Gastrocnemius medialis (tissue), 4 donors: Measurements from ENCODE around the gene RERE. TPM values are rescaled to one million over a fixed set of nuclear protein-coding genes. Genes with fewer than 3 reads are reported as not detected.

Source experiments
- ATAC-seq, 2 donors: fragments of 150-250 bp; one replicate each; pipeline ENCODE4 v1.9.1; 2016
- DNase-seq, 2 donors: peaks; one replicate each; pipeline ENCODE4 v3.0.0-alpha.2; 2019
- H3K27ac ChIP-seq, 4 donors: fragments of 200-600 bp; sonication (generic); 1 replicate in 1 of 4; 2 replicates in 3 of 4; pipeline ENCODE4 v1.5.1; 2016 to 2018; ENCODE audit warnings: mild to moderate bottlenecking in 2 of 4, moderate library complexity in 1 of 4
- H3K27me3 ChIP-seq, 3 donors: fragments of 200-600 bp; sonication (generic) in 2 of 3; 1 replicate in 1 of 3; 2 replicates in 2 of 3; pipeline versions ENCODE4 v1.5.1 to v1.6.0; 2016 to 2019; ENCODE audit warnings: mild to moderate bottlenecking in 1 of 3, moderate library complexity in 1 of 3
- H3K36me3 ChIP-seq, 2 donors: fragments of 200-600 bp; sonication (generic) in 1 of 2; one replicate each; pipeline ENCODE4 v1.5.1; 2017 to 2018
- H3K4me1 ChIP-seq, 2 donors: fragments of 200-600 bp; sonication (generic) in 1 of 2; one replicate each; pipeline ENCODE4 v1.5.1; 2016 to 2017; ENCODE audit warnings: mild to moderate bottlenecking in 2 of 2
- H3K4me3 ChIP-seq, 4 donors: fragments of 200-600 bp; sonication (generic) in 3 of 4; 1 replicate in 1 of 4; 2 replicates in 3 of 4; pipeline ENCODE4 v1.5.1; 2016 to 2019; ENCODE audit warnings: mild to moderate bottlenecking in 2 of 4
- H3K9me3 ChIP-seq, 3 donors: fragments of 200-600 bp; sonication (generic) in 2 of 3; 1 replicate in 1 of 3; 2 replicates in 2 of 3; pipeline ENCODE4 v1.5.1; 2016 to 2019
- CTCF ChIP-seq, 5 experiments: fragments of 450-650 bp in 3 of 5; fragments of 200-600 bp in 2 of 5; sonication (generic) in 2 of 5; IDR thresholded peaks in 4 of 5; conservative IDR thresholded peaks in 1 of 5; 1 replicate in 4 of 5; 2 replicates in 1 of 5; pipeline ENCODE4 v1.5.1; 2016 to 2019; ENCODE audit warnings: antibody characterized with exemption in 5 of 5, mild to moderate bottlenecking in 3 of 5, moderate library complexity in 3 of 5
- POLR2A ChIP-seq, 2 donors: fragments of 450-650 bp; IDR thresholded peaks; one replicate each; pipeline ENCODE4 v1.6.1; 2017; ENCODE audit warnings: antibody characterized with exemption in 2 of 2, mild to moderate bottlenecking in 2 of 2, moderate library complexity in 2 of 2
- in situ Hi-C, 4 donors: fragments of 200-750 bp; cut with MboI; loops; one replicate each; pipeline versions ENCODE4 v1.15.0 to v1.8.0; 2017; ENCODE audit warnings: low sequenced_read_pairs in 4 of 4
- intact Hi-C: fragments of 100-400 bp; cut with DNase I; formaldehyde crosslinking; loops from one replicate; pipeline ENCODE4 v1.15.1; 2023; ENCODE audit warnings: low total_unique reads
- total RNA-seq, 4 donors: library from RNA; depleted of rRNA; stranded (reverse); fragments of >200 nt; gene quantifications; one replicate each; pipeline versions ENCODE4 v1.1.0 to v1.2.3, GENCODE V29; 2016

Gene RERE
- total RNA-seq, 4 donors from 2014 or later: 60.8 to 106 (median 102) TPM

GRCh38 chr1:8687538-8687937 is 129.9 kb downstream of the RERE start:
- no peak for TF ChIP-seq CTCF (IDR thresholded peaks at IDR 0.05 in 4 of 5, conservative IDR thresholded peaks at IDR 0.05 in 1 of 5)
- no peak for TF ChIP-seq POLR2A (IDR thresholded peaks at IDR 0.05)
- intact Hi-C loops: no loop called here
- Histone ChIP-seq H3K4me3 (no peak overlapping the region), H3K4me1 (peaks cover 4 to 14% of the 10 kb centered on the region in 2 donors), H3K9me3 (no peaks in the 10 kb centered on the region), H3K27me3 (no peaks in the 10 kb centered on the region), H3K27ac (no peak overlapping the region), H3K36me3 (no peaks in the 10 kb centered on the region)
- in situ Hi-C loops: no loop called here
- DNase-seq: no peak
- ATAC-seq: no peak

- H3K36me3 ChIP-seq: no peaks in the 10 kb centered on the region
- TF ChIP-seq POLR2A (IDR thresholded peaks at IDR 0.05) (no peak), CTCF (IDR thresholded peaks at IDR 0.05 in 4 of 5, conservative IDR thresholded peaks at IDR 0.05 in 1 of 5) (no peak)
- peaks cover 4 to 14% of the 10 kb centered on the region in 2 donors for H3K4me1 ChIP-seq
- DNase-seq (no peak), ATAC-seq (no peak)
- no peaks in the 10 kb centered on the region for H3K9me3 ChIP-seq
- in situ Hi-C loops: no loop called here
- no peak overlapping the region for H3K27ac ChIP-seq
- H3K27me3 ChIP-seq: no peaks in the 10 kb centered on the region
- intact Hi-C loops: no loop called here
- no peak overlapping the region for H3K4me3 ChIP-seq
Measured at GRCh38 chr1:8687039-8687438, 130.4 kb downstream of the RERE start.

- in situ Hi-C loops (no loop called here), intact Hi-C loops (no loop called here)
- TF ChIP-seq CTCF (IDR thresholded peaks at IDR 0.05 in 4 of 5, conservative IDR thresholded peaks at IDR 0.05 in 1 of 5) (no peak), POLR2A (IDR thresholded peaks at IDR 0.05) (no peak)
- no peak for DNase-seq
- no peaks in the 10 kb centered on the region for H3K27me3 ChIP-seq
- no peaks in the 10 kb centered on the region for H3K9me3 ChIP-seq
- H3K36me3 ChIP-seq: no peaks in the 10 kb centered on the region
- H3K4me1 ChIP-seq: peaks cover 8 to 17% of the 10 kb centered on the region in 2 donors
- ATAC-seq: no peak
- H3K27ac ChIP-seq: no peak overlapping the region
- H3K4me3 ChIP-seq: no peak overlapping the region
Measured at GRCh38 chr1:8685463-8685862, 132.0 kb downstream of the RERE start.

GRCh38 chr1:8684590-8684989 is 132.8 kb downstream of the RERE start:
- intact Hi-C loops: no loop called here
- H3K4me1 ChIP-seq: peaks cover 5 to 22% of the 10 kb centered on the region in 2 donors

More at GRCh38 chr1:8684590-8684989, 132.8 kb downstream of the RERE start:
- H3K27ac ChIP-seq: no peak overlapping the region
- no peaks in the 10 kb centered on the region for H3K27me3 ChIP-seq
- in situ Hi-C loops: no loop called here
- no peak for TF ChIP-seq POLR2A (IDR thresholded peaks at IDR 0.05)
- no peak for TF ChIP-seq CTCF (IDR thresholded peaks at IDR 0.05 in 4 of 5, conservative IDR thresholded peaks at IDR 0.05 in 1 of 5)
- no peak for ATAC-seq
- DNase-seq: no peak
- no peak overlapping the region for H3K4me3 ChIP-seq
- H3K36me3 ChIP-seq: no peaks in the 10 kb centered on the region
- H3K9me3 ChIP-seq: no peaks in the 10 kb centered on the region
